ENCODE data around the gene TMEM184B.
A peak's percentile ranks its signal among the peaks of the same experiment; 100 is the strongest.

Gene TMEM184B

GRCh38 chr22:38219632-38220031, 53.2 kb downstream of the TMEM184B start:
- DNase-seq (ENCODE audit: low spot score in 2 of 2) (no peak), ATAC-seq (no peak)
- Mint-ChIP-seq H3K4me3 (peak overlapping the region; percentile 57), H3K4me1 (peaks cover 47% of the 10 kb centered on the region), H3K27ac (peak overlapping the region; percentile 94), H3K36me3 (peaks cover 59% of the 10 kb centered on the region), H3K9me3 (no peaks in the 10 kb centered on the region)

- H3K27ac Mint-ChIP-seq: peak overlapping the region; percentile 94
- H3K36me3 Mint-ChIP-seq: peaks cover 60% of the 10 kb centered on the region
- H3K4me3 Mint-ChIP-seq: peak overlapping the region; percentile 57
- H3K4me1 Mint-ChIP-seq: peaks cover 50% of the 10 kb centered on the region
- H3K9me3 Mint-ChIP-seq: no peaks in the 10 kb centered on the region
- ATAC-seq: peak; percentile 53
- peak in 1 of 2 donors; percentile 31 for DNase-seq (ENCODE audit: low spot score in 2 of 2)
These were observed 53.9 kb downstream of the TMEM184B start for GRCh38 chr22:38218661-38219622.

- peak overlapping the region; percentile 69 for H3K27ac Mint-ChIP-seq
These were observed 57.4 kb downstream of the TMEM184B start for GRCh38 chr22:38215156-38216038.

GRCh38 chr22:38214302-38215056, 58.3 kb downstream of the TMEM184B start:
- DNase-seq (ENCODE audit: low spot score in 2 of 2): peak; percentile 63 to 76
- H3K9me3 Mint-ChIP-seq: no peaks in the 10 kb centered on the region
- H3K4me3 Mint-ChIP-seq: peak overlapping the region; percentile 27
- H3K27ac Mint-ChIP-seq: peak overlapping the region; percentile 69
- peak; percentile 60 for ATAC-seq
- peaks cover 90% of the 10 kb centered on the region for H3K36me3 Mint-ChIP-seq
- peaks cover 64% of the 10 kb centered on the region for H3K4me1 Mint-ChIP-seq

More at GRCh38 chr22:38215156-38216038, 57.4 kb downstream of the TMEM184B start:
- Mint-ChIP-seq H3K9me3 (no peaks in the 10 kb centered on the region), H3K4me3 (peak overlapping the region; percentile 27), H3K4me1 (peaks cover 67% of the 10 kb centered on the region), H3K36me3 (peaks cover 86% of the 10 kb centered on the region)
- no peak for DNase-seq (ENCODE audit: low spot score in 2 of 2)
- ATAC-seq: no peak

- Mint-ChIP-seq H3K27ac (no peak overlapping the region), H3K4me3 (peak overlapping the region; percentile 27), H3K9me3 (no peaks in the 10 kb centered on the region), H3K36me3 (peaks cover 91% of the 10 kb centered on the region), H3K4me1 (peaks cover 62% of the 10 kb centered on the region)
- DNase-seq (ENCODE audit: low spot score in 2 of 2) (no peak), ATAC-seq (no peak)
These were observed 58.9 kb downstream of the TMEM184B start for GRCh38 chr22:38213990-38214301.

GRCh38 chr22:38213319-38213989, 59.4 kb downstream of the TMEM184B start:
- Mint-ChIP-seq H3K4me1 (peaks cover 62% of the 10 kb centered on the region), H3K9me3 (no peaks in the 10 kb centered on the region), H3K27ac (no peak overlapping the region), H3K36me3 (peaks cover 91% of the 10 kb centered on the region), H3K4me3 (peak overlapping the region; percentile 27)
- peak; percentile 3 for ATAC-seq
- no peak for DNase-seq (ENCODE audit: low spot score in 2 of 2)

- ATAC-seq: no peak
- Mint-ChIP-seq H3K4me3 (no peak overlapping the region), H3K36me3 (peaks cover 90% of the 10 kb centered on the region), H3K4me1 (peaks cover 65% of the 10 kb centered on the region), H3K27ac (no peak overlapping the region), H3K9me3 (no peaks in the 10 kb centered on the region)
- DNase-seq (ENCODE audit: low spot score in 2 of 2): no peak
These were observed 60.4 kb downstream of the TMEM184B start for GRCh38 chr22:38212442-38212841.

- Mint-ChIP-seq H3K27ac (no peak overlapping the region), H3K4me3 (no peak overlapping the region), H3K36me3 (peaks cover 90% of the 10 kb centered on the region), H3K9me3 (no peaks in the 10 kb centered on the region), H3K4me1 (peaks cover 65% of the 10 kb centered on the region)
- no peak for ATAC-seq
- DNase-seq (ENCODE audit: low spot score in 2 of 2): no peak
These were observed 61.3 kb downstream of the TMEM184B start for GRCh38 chr22:38211556-38211955.

GRCh38 chr22:38208551-38208968, 64.2 kb downstream of the TMEM184B start:
- H3K36me3 Mint-ChIP-seq: peaks cover 91% of the 10 kb centered on the region
- DNase-seq (ENCODE audit: low spot score in 2 of 2): no peak
- H3K9me3 Mint-ChIP-seq: no peaks in the 10 kb centered on the region
- peaks cover 75% of the 10 kb centered on the region for H3K4me1 Mint-ChIP-seq
- H3K27ac Mint-ChIP-seq: peak overlapping the region; percentile 54
- no peak for ATAC-seq
- H3K4me3 Mint-ChIP-seq: no peak overlapping the region

GRCh38 chr22:38207898-38208432, 64.8 kb downstream of the TMEM184B start:
- DNase-seq (ENCODE audit: low spot score in 2 of 2) (no peak), ATAC-seq (no peak)
- Mint-ChIP-seq H3K4me3 (no peak overlapping the region), H3K27ac (peak overlapping the region; percentile 54), H3K4me1 (peaks cover 75% of the 10 kb centered on the region), H3K9me3 (no peaks in the 10 kb centered on the region), H3K36me3 (peaks cover 91% of the 10 kb centered on the region)

GRCh38 chr22:38205261-38206128, 67.3 kb downstream of the TMEM184B start:
- peak overlapping the region; percentile 71 for H3K4me3 Mint-ChIP-seq
- ATAC-seq (no peak), DNase-seq (ENCODE audit: low spot score in 2 of 2) (no peak)
- peak overlapping the region; percentile 93 for H3K27ac Mint-ChIP-seq
- no peaks in the 10 kb centered on the region for H3K9me3 Mint-ChIP-seq
- peaks cover 90% of the 10 kb centered on the region for H3K36me3 Mint-ChIP-seq
- peaks cover 70% of the 10 kb centered on the region for H3K4me1 Mint-ChIP-seq

GRCh38 chr22:38204784-38205183, 68.0 kb downstream of the TMEM184B start:
- Mint-ChIP-seq H3K4me3 (peak overlapping the region; percentile 71), H3K27ac (peak overlapping the region; percentile 93), H3K4me1 (peaks cover 64% of the 10 kb centered on the region), H3K36me3 (peaks cover 83% of the 10 kb centered on the region), H3K9me3 (no peaks in the 10 kb centered on the region)
- DNase-seq (ENCODE audit: low spot score in 2 of 2) (no peak), ATAC-seq (no peak)

- ATAC-seq (no peak), DNase-seq (ENCODE audit: low spot score in 2 of 2) (no peak)
- H3K36me3 Mint-ChIP-seq: peaks cover 80% of the 10 kb centered on the region
- H3K27ac Mint-ChIP-seq: peak overlapping the region; percentile 93
- H3K4me1 Mint-ChIP-seq: peaks cover 66% of the 10 kb centered on the region
- H3K4me3 Mint-ChIP-seq: peak overlapping the region; percentile 71
- H3K9me3 Mint-ChIP-seq: no peaks in the 10 kb centered on the region
These were observed 68.8 kb downstream of the TMEM184B start for GRCh38 chr22:38203855-38204514.

Measured in stimulated activated effector memory CD8-positive, alpha-beta T cell treated with anti-CD3 and anti-CD28 coated beads, Interleukin-12 subunit alpha, Interleukin-12 subunit beta, amount 100 ng/mL, for 72 hours (primary cell).